8988T (cell line): Measurements from ENCODE around the gene ANKRD55.
"Not testable (repeated sequence)": the region's sequence is repeated elsewhere in the genome, so short reads cannot be mapped to it uniquely, and the experiment has no call there.

Experiments
- DNase-seq: peaks from one replicate; pipeline ENCODE4 v3.0.0; 2011

ANKRD55 gene

DNA sequence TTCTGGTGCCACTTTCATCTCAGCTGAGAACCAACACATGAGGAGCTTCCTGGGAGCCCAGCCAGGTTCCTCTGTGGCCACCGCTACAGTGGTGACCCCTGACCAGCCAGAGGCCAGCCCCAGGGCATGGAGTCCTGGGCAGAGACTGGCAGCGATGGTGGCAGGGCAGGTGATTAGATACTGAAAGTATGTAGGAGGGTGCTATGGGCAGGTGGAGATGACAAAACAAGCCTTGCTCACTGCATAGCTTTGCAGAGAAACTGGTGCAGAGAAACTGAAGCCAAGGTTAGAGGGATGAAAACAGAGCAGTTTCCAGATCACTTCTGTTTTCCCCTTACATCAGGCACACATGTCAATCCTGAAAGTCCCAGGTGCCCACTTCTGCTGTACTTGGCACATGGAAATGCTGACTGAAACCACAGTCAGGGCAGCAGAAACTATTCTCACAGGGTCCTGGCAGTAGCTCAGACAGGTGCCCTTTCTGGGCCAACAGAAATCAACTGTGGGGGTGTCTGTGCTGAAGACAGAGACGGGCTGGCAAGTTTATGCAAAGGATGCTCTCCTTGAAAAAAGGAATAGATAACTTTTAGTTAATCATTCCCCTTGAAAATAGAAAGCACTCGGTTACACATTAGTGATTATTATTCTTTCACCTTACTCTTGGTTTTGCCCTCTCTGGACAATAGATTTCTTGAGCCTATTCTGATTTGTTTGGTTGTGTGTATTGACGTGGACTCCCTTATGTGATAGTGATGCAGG lies 90.3 kb downstream of the ANKRD55 start:
- DNase-seq, result no peak

DNA sequence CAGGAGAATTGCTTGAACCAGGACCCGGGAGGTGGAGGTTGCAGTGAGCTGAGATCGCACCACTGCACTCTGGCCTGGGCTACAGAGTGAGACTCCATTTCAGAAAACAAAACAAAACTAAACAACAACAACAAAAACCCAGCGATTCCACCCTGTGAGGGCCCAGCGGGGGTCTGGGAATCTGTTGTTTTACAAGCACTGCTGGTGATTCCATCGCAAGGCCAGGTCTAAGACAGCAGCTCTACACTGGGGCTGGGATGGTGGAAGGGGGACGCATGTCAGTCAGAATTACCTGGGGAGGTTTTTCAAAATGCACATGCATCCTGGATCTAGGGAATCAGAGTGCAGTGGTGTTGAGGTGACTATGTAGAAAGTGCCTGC lies 90.9 kb downstream of the ANKRD55 start:
- DNase-seq, result no peak

DNA sequence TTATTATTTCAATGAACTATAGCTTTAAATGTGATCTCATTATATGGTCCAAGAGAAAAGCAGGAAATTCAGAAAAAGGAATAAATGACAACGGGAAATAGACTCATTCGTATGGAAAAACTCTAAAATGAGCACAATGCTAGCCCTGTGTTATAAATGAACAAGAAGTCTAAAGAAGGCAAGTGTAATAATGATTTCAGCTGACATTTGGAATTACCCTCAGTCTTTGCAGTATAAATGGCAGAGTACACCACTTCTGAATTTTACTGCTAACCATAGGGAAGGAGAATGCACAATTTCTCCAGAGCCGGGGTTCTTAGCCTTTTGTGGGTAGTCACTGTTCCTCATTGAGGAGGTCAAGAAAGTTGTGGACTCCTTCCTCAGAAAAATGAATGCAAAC lies 93.1 kb downstream of the ANKRD55 start:
- no peak for DNase-seq

DNA sequence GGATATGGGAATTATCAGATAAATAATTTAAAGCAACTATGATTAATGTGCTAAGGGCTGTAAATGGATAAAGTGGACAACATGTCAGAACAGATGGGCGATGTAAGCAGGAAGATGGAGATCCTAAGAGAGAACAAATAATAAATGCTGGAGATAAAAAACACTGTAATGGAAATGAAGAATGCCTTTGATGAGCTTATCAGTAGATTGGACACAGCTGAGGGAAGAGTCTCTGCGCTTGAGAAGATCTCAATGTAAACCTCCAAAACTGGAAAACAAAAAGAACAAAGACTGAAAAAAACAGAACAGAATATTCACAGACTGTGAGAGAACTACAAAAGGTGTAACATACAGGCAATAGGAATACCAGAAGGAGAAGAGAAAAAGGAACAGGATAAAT lies 102.5 kb downstream of the ANKRD55 start:
- DNase-seq, result no peak

DNA sequence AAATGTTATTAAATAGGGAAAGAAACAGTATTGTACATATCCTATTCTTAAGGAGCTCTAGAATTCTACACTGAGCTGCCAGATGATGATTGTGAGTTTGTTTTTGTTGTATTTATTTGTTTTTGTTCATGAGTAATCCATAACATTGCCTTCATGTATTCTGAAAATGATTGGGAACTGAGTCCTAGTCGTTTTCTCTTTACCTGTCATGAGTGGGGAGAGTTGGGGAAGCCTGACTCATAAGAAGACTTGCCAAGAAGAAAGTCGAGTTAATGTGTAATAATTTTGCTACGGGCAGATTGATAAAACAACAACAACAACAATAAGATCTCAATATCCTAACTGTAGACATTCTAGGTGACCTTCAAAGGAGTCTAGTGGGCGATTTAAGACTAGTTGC lies 103.8 kb downstream of the ANKRD55 start:
- DNase-seq, result no peak

DNA sequence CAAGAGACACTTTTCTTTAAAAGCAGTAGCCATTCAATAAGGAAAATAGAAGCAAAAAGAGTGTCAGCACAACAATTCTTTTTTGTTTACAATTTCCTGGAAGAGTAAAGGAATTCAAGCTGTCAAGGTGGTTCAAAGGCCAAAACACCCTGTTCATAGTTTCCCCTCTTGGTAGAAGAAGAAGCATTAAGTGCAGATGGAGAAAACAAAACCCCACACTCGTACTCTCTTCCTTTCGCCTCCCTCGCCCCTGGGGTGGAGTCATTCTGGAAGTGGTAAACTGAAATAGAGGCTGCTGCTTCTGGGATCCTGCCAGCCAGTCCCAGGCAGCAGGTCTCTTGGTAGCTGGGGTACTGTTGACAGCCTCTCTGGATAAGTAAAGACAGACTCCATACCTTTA lies 105.0 kb downstream of the ANKRD55 start:
- no peak for DNase-seq

DNA sequence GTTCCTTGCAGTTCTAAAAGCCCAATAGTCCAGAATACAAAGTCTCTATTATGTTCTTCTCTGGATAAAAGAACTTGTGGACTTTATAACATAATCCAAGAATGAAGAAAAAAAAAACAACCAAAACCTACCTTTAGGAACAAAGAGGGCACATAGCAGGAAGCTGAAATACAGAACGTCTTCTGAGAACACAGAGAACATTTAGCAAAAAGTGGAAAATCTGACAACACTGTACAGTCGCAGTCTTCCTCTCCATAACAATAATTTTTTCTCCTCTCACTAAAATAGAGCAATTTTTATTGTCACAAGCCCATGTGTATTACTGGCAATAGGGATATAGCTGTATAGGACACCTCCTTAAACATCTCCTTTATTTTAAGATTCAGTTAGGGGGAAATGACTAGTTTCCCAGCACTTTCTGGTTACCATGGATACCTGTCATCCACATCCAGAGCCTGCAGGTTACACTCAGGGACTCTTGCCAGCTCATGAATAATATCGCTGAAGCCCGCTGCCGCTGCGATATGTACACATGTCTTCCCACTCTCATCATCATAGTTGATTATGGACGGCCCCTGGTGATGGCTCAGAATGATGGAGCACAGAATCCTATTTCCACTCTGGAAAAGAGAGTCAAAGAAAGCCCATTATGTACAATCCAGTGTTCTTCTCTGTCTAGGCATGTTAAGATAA lies 106.5 kb downstream of the ANKRD55 start:
- DNase-seq, result no peak

DNA sequence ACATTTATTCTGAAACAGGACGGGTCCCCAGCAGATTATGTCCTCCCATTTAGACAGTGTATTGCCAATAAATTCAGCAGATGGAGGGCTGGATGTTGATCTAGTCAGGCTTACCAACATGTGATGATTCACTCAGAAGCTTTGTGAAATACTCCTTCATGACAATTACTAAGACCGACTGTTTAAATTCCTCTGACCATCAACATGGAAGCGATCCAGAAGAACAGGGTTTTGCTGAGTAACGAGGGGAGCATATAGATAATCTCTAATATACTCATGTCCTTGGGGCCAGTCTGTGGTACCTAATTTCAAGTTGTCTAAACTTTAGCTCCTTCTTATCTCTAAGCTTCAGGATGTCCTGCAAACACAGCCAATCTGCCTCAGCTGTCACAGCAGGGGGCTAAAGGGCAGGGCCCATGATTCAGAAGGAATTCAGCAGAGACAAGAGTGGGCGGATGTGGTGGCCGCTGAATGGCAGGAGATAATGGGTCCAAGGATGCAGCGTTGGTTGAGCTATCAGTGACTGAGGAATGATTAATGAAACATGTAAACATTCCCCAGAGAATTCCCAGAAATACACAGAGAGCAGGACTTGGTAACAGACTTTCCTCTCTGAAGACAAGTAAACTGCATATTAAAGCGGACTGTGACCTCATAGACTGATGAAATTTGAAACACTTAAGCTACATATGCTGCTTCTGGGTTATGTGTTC lies 109.4 kb downstream of the ANKRD55 start:
- DNase-seq, result peak; percentile 62

DNA sequence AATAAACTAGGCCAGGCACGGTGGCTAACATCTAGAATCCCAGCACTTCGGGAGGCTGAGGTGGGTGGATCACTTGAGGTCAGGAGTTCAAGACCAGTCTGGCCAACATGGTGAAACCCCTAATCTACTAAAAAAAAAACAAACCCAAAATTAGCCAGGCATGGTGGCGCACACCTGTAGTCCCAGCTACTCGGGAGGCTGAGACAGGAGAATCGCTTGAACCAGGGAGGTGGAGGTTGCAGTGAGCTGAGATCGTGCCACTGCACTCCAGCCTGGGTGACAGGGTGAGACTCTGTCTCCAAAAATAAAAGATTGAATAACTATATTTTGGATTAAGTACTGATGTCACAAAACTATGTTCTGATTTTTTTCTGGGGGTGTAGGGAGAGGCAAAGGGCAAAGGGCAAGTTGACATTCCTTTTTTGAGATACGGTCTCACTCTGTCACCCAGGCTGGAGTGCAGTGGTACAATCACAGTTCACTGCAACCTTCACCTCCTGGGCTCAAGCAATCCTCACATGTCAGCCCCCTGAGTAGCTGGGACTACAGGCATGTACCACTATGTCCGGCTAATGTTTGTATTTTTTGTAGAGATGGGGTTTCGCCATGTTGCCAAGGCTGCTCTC lies 110.7 kb downstream of the ANKRD55 start:
- DNase-seq, result not testable (repeated sequence)

DNA sequence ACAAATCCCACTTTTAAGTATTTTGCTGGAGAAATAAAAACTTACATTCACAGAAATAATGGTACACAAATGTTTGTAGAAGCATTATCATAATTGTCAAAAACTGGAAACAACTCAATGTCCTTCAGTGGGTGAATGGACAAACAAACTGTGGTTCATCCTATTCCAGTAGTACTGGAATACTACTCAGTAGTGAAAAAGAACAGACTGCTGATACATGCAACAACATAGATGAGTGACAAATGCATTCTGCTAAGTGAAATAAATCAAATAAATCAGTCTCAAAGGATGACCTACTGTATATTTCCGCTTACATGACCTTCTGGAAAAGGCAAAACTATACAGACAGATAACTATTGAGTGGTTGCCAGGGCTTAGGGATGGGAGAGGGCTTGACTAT lies 114.1 kb downstream of the ANKRD55 start:
- DNase-seq, result no peak

DNA sequence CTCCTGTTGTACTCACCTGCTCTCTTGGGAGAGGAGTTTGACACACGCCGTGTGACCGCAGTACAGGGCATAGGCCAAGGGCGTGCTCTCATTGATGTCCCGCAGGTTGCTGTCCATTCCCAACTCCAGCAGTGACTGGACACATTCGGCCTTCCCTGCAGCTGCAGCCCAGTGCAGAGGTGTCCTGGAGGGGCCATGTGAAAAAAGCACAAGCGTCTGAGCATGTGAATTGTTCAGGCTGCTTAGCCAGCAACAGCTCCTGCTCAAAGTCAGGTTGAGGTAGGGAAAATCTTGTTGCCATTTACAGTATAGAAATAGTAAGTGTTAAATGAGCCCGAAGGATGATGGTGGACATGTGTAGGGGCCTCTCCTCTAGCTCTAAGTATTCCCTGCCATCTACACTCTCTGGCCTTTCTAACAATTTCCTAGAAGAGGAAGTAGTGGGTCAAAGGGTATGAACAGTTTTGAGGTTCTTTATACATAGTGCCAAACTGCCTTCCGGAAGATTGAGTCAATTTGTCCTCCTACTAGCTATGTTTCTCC lies 116.5 kb downstream of the ANKRD55 start:
- DNase-seq, result no peak

DNA sequence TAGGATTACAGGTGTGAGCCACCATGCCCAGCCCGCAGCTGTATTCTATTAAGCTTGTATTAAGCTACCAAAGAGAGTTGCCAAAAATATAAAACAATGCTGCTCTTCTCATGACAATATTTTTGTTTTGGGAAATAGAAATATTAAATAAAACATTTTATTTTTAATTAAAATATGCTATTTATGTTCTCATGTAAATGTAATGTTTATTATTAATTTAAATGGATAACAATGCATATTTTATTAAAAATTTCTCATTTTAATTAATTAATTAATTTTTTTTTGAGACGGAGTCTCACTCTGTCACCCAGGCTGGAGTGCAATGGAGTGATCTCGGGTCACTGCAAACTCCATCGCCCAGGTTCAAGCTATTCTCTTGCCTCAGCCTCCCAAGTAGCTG lies 117.5 kb downstream of the ANKRD55 start:
- DNase-seq, result no peak

DNA sequence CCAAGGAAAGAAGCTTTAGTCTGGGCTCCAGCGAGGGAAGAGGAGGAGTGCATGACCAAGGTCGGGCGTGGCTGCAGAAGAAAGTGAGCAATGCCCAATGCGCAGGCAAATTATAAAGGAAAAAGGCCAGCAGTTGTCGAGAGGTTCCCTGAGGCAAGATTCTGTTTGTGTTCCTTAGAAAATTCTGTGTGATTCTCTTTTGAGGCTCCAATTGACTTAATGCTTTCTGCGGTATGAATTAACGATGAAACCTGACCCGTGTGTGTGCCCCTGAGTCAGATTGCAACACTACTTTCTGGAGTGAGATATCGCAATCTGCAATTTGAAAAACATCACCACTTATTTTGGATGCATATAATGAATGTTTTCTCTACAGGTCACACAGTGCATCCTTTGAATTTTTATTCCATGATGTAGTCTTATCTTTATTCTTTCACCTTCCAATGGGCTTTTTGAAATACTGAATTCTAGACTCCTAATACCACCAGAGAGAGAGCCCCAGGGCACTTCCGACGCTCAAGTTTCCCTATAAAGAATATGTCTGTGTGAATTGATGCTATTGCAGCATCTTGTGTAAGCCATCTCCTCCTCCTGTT lies 120.5 kb downstream of the ANKRD55 start:
- no peak for DNase-seq

DNA sequence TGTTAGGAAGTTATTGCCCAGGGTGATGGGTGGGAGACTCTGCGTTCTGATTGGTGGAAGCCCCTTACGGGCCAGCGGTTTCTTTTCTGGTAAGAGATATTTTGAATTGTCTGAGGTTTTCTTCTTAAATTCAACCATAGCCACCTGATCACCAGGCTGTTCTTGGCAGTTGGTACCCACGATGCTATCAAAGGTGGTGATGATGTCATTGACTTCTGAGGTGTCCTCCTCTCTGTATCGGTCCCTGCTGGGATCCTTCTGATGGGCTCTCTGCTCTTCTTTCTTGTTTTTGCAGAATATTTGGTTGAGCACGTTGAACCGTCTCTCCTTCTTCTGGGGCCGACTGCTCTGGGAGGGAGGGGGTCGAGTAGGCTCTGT lies 121.7 kb downstream of the ANKRD55 start:
- no peak for DNase-seq

DNA sequence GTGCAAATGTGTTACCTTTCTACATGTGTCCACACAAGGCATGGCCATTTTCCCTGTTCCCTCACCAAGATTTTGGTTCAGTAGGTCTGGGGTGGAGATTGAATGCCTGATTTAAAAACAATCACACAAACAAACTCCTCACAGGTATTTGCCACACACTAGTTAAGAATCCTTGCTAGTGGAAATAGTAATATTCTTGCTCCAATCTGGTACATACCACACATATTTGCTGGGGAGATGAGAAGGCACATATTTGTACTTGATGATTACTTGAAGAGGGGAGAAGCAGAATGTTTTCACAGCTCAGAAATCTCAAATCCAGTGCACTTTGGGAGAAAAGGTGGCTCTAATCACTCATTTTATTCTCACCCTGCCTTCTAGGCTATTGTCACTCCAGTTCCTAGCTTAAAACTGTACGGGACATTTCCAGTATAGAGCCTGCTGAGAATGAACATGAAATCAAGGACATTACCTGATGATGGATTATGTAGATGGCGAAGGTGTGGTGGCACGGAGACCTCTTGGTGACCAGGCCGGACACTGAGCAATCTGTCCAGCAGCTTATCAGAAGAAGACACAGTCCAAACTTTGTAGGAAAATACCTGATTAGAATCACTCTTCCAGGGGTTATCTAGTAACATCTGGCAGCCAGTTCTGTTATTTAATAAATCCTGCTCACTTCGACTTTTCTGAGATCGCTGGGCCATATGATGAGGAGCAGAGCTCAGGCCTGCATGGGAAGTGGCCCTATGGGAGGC lies 122.3 kb downstream of the ANKRD55 start:
- no peak for DNase-seq

DNA sequence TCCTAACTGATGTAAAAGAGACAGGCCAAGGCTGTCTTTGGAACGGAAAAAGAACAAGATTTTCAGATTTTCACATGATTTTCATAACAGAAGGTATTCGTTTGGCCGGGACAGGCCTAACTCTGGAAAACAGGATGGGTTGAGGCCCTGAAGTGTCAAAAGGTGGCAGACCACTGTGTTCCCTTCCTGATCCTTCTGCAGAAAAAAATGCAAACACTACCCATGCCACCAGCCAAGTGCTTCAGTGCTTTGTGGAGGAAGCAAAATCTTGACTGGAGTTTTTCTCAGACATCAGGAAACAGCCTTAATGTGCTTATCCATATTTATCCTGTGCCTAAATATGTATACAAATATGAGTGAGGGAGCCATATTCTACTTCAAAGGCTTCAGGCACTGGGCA lies 124.9 kb downstream of the ANKRD55 start:
- no peak for DNase-seq

DNA sequence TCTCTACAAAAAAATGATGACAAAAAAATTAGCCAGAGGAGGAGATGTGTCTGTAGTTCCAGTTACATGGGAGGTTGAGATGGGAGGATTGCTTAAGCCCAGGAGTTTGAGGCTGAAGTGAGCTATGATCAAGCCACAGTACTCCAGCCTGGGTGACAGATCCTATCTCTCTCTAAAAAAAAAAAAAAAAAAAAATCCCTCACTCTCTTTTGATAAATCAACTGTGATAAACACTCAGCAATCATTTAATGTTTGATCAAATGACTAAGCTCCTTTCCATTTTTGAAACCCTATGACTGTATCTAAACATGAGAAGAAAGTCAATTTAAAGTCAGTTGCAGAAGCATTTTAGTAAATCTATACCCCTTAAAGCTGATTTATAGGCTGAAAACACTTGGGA lies 126.3 kb downstream of the ANKRD55 start:
- DNase-seq, result no peak

DNA sequence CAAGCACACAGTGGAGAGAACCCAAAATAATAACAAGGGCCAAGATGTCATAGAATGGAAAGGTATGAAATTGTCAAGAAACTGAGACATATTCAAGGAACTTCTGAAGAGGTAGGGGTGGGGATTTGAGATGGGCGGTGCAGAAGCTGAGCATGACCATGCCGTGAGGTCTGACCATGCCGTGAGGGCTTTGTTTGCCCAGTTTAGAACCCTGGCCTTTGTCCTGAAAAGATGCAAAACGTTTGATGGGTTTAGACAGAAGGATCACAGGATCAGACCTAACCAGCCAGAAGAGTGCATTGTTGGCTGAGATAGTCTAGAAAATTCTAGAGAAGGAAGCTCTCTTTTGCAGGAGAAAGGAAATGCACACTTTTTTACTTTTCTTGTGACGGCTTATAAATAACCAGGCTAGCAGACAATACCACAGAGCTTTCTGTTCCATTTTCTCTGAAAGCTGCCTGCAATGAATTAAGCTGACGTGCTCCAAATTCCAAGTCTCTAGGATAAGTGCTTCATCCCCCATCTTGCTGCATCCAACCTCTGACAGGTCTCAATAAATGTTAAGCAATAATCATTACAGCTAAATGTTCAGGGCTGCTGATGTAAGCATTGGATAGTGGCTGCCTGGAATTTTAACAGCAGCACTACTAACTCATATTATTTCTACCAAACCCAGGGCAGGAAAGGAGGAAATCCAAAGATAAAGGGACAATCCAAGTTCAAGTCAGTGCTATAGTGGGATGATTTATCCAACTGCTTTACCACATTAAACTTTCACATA lies 127.4 kb downstream of the ANKRD55 start:
- DNase-seq, result no peak

DNA sequence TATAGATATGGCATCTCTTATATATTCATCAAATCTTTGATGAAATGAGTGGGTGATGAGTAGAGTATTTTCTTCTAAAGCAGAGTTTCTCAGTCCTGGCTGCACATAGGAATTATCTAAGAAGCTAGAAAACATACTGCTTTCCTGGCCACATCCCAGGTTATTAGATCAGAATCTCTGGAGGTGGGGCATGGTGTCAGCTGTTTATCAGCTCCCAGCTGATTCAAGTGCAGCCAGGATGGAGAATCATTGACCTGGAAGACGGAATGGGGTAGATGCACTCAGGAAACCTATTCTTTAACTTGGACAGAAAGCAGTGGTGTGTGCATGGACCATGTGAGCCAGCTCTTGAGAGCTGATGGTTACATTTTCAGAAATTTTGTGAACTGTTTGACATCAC lies 130.2 kb downstream of the ANKRD55 start:
- DNase-seq, result no peak

DNA sequence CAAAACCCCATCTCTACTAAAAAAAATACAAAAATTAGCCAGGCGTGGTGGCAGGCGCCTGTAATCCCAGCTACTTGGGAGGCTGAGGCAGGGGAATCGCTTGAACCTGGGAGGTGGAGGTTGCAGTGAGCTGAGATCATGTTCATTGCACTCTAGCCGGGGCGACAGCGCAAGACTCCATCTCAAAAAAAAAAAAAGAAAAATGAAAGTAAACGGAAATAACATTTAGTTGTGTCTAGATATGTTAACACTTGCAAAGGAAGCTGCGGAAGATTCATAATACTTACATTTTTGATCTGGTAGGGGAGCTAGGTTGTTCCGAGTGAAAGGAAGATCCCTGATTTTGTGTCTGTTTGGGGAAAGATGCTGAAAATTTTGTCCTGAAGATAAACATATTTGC lies 130.9 kb downstream of the ANKRD55 start:
- not testable (repeated sequence) for DNase-seq

DNA sequence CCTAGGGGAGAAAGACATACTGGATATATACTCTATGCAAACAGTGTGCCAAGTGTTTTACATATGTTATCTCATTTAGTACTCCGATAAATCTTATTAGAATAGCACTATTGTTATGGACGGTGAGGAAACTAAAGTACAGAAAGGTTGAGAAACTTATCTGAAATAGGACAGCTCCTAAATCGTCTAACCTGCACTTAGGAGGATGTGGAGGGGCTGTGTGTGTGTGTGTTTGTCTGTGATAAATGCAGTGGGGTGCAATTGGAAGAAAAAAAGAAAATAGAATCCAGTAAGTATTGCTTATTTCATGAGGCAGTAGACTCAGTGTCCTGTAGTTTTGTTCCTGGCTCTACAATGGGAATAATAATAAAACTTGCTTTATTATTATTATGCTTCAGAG lies 131.9 kb downstream of the ANKRD55 start:
- no peak for DNase-seq
